ENCODE data around the gene BTBD2.

The BTBD2 gene

DNA sequence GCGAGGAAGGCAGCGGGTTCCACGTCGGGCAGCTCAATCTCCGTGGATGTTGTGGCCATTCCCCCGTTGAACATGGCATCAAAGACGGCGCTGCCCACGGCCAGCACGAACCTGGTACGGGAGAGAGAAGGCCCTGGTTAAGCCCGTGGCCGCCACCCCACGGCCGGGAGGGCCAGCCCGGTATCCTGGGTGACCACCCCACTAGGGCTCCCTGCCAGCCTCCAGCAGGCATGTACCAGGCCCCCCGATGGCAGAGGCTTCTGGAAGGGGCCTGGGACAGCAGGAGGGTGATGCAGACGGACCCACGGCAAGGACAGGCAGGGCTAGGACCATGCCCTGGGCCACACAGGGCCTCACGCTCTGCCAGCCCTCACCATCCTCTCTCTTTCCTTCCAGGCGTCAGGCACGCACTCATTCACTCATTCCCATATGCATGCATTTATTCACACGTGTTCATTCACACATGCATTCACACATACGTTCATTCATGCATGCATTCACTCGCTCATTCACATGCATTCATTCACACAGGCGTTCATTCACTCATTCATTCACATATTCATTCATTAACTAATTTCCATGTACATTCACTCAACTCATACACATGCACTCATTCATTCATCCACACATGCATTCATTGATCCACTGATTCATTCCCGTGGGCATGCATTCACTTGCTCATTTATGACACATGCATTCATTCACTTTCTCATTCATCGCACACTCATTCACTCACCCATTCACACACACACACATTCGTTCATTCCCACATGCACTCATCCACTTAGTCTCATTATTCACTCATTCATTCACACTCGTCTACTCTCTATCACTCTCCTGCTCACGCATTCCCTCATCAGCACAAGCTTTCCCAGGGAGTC lies 17.9 kb downstream of the BTBD2 start:
- TF ChIP-seq GATA3 (IDR thresholded peaks at IDR 0.05; ENCODE audit: low read depth, low read length): no peak
- no peak for TF ChIP-seq GATA2 (IDR thresholded peaks at IDR 0.05; ENCODE audit: low read depth, low read length)

DNA sequence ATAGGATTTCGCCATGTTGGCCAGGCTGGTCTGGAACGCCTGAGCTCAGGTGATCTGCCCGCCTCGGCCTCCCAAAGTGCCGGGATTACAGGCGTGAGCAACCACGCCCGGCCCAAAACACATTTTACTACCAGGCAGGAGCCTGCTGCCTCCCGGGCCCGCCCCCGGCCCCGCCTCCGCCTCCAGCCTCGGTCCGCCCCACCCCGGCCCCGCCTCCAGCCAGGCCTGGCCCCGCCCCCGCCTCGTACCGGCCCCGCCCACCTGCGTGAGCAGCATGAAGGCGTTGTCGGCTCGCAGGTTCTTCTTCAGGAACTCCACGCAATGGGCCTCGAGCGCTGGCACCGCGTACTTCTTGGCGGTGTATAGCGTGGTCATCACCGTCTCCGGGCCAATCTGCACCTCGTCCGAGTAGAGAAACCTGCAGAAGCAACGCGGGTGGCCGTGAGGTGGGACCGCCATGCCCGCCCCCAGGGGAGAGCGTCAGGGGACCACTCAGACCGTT lies 22.7 kb downstream of the BTBD2 start:
- TF ChIP-seq GATA3 (IDR thresholded peaks at IDR 0.05; ENCODE audit: low read depth, low read length): no peak
- TF ChIP-seq GATA2 (IDR thresholded peaks at IDR 0.05; ENCODE audit: low read depth, low read length): no peak

DNA sequence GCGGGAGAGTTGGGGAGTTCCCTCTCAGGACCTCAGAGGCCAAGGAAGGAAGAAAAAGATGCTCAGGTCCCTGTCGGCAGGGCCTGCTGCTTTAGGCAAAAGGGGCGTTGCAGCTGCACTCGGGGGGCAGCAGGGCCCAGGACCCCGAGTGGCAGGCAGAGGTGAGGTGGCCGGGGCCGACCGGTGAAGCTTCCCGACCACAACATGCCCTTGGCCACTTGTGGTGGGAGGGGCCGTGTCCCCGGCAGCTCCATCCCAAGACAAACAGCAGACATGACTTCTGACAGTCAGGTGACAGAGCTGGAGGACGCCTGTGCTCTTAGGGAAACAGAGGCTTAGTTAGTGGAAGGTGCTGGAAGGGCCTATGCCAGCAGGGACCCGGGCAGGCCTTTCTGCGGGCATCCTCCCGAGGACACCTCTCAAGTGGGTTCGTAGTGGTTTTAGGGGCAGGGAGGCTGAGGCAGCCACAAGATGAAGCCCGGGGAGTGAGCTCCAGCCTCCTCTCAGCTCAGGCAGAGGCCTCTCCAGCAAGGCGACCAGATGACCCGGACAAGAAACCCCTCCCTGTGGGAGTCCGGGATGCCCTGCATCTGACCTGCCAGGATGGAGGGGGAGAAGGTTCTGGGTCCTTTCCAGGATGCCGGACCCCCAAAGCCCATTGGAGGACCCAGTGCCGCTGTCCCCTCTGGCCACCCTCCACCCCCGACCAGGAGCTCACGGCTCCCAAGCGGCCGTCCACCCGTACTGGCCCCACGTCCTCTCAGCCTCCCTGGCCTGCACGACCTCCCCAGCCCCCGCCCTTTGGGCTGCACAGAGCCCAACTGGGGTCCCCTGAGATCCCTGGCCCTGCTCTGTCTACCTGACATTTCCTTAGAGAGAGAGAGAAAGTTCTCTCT lies 24.2 kb downstream of the BTBD2 start:
- TF ChIP-seq GATA2 (IDR thresholded peaks at IDR 0.05; ENCODE audit: low read depth, low read length) (no peak), GATA3 (IDR thresholded peaks at IDR 0.05; ENCODE audit: low read depth, low read length) (no peak)

DNA sequence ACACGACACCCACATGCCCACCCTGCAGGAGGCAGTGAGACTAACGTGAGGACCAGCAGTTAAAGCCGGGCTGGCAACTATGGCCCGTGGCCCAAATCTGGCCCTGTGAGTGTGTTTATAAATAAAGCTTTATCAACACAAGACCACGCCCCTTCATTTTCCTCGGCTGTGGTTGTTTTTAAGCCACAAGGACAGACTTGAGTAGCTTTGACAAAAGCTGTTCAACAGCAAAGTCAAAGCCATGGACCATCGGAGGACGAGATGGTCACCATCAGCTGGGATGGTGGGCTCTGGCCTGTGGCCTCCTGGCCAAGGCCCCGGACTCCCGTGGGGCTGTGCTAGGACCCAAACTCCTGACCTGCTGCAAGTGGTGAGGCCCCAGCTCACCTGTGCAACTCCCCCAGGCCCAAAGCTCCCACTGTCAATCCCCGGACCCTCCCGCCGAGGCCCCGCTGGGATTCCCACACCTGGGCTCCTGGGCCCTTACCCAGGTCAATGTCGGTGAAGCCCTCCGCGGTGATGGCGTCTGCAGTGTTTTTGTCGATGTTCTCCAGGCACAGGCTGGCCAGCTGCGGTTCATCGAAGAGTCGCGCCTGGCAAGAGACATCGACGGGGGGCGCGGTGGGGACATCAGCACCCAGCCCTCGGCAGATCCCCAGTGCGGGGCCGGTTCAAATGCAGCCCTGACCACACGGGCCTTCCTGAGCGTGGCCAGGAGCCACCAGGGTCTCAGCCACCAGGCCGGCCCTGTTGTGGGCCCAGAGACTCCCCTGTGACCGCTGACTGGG lies 25.1 kb downstream of the BTBD2 start:
- no peak for TF ChIP-seq GATA3 (IDR thresholded peaks at IDR 0.05; ENCODE audit: low read depth, low read length)
- TF ChIP-seq GATA2 (IDR thresholded peaks at IDR 0.05; ENCODE audit: low read depth, low read length): no peak

DNA sequence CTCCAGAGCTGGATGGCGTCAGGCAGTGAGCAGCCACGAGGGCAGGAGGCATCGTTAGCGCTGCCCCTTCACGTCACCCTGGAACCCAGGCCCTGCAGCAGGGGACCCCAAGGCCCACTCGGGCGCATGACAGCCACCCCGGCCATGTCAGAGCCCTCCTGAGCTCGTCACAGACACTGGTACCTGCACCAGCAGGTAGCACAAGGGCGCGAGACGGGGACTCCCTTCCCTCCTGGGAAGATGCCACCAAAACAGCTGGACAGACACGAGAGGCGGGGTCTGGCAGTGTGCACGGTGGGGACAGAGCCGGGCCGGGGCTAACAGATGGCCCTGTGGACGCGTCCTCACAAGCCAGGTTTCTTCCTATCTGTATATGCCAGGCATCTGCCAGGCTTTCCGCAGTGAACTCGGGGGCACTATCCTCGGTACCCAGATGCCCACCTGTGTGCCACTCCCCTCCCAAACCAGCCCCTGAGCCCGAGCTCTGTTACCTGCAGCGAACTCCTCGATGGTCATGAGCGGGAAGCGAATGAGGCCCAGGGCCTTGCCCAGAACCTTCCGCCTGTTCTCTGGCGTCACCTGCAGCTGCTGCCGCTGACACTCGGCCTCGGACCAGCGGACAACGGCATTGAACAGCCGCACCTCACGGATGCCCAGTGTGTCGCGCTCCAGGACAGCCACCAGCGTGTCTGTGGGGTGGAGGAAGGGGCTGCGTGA lies 25.8 kb downstream of the BTBD2 start:
- TF ChIP-seq GATA2 (IDR thresholded peaks at IDR 0.05; ENCODE audit: low read depth, low read length): no peak
- TF ChIP-seq GATA3 (IDR thresholded peaks at IDR 0.05; ENCODE audit: low read depth, low read length): no peak

DNA sequence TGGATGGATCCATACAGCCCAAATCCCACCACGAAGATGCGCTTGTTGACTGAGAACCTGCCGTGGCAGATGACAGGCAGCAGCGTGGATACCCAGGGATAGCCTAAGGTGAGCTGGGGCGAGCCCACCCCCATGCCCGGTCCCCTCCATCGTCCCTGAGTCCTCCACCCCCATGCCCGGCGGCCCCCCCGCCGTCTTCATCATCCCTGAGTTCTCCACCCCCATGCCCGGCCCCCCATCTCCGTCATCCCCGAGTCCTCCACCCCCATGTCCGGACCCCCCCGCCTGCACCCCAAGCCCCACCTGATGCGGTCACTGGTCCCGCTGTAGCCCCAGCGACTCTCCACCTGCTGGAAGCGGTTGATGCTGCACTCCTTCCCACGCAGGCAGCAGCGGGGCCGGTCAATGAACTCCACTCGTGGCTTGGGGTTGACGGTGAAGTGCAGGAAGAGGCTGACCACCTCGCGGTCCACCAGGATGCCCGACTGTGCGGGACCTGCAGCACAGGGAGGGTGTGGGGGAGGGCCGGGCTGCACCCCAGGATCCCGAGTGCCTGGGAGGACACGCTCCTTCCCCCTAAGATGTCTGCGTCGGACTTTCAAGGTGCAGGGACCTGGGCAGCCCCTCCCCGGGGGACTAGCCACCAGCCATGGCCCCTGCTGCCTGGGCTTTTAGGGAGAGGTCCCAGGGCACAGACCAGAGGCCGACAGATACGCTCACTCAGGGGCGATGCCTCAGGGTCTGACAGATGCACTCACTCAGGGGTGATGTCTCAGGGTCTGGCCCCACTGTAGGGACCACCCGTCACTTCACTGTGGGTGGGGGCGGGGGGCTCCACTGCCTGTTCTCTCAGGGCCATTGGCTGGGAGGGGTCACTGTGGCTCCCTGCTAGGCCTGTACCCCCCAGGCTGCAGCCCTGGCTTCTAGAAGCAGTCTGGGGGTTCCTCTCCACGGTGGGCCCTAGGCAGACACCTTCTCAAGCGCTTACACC lies 28.0 kb downstream of the BTBD2 start:
- TF ChIP-seq GATA3 (IDR thresholded peaks at IDR 0.05; ENCODE audit: low read depth, low read length): no peak
- no peak for TF ChIP-seq GATA2 (IDR thresholded peaks at IDR 0.05; ENCODE audit: low read depth, low read length)

DNA sequence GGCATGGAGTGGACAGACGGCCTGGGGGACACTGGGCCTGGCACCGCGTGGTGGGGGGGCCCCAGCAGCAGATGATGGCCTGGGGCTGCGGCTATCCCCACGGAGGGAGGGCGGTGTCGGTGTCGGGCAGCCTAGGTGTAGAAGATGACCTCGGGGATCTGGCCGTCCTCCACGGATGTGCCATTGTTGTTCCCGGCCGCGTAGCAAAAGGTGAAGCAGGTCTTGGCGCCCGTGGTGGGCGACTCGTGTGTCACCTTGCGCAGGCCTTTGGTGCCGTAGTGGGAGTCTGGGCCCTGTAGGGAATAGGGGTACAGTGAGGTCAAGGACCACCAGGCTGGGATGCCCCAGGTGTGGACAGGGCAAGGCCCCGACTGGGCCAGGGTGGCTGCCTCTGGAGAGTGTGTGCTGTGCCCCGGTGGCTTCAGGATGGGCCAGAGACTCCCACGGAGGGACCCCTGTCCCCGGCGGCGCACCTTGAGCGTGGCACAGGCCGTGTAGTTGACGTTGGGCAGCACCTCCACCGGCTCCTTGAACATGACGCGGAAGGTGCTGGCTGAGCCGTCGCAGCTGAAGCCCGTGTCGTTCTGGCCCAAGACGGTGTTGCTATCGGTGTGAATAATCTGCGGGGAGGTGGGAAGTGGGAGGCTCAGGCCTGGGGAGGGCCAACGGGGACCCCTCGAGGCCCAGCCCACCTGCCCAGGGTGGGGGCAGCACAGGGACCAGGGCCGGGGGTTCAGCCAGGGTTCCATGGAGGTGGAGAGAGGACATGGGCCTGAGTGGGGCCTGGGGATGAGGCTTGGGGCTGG lies 29.0 kb downstream of the BTBD2 start:
- TF ChIP-seq GATA2 (IDR thresholded peaks at IDR 0.05; ENCODE audit: low read depth, low read length): no peak
- TF ChIP-seq GATA3 (IDR thresholded peaks at IDR 0.05; ENCODE audit: low read depth, low read length): no peak

DNA sequence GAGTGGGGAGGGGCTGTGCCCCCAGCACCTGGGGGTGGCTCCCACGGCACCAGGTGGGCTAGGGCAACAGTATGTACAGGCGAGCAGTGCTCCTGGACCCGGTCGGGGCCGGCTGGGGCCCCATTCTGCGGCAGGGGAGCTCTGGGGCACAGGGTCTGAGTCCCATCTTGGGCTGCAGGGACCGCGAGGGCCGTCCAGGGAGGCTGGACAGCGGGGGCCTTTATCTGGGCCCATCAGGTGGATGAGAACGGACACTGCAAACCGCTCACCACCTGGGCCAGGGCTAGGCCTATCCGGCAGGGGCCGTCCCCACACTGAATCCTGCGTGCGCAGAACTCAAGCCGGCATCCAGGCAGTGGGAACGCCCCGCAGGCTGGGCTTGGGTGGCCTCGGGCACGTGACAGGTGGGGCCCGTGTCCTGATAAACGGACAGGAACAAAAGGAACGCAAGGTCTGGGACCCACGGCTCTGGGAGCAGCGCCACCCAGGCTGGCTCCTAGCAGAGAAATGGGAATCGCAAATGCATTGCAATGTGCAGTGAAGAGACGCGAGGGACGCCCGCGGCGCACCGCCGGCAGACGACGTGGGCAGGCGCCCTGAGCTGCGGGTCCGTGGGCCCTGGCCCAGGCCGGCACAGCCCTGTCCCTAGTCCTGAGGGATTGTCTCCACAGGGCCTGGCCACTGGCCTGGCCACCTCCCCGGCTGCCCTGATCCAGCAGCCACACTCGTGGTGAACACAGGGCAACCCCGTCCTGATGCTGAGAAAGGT lies 29.7 kb downstream of the BTBD2 start:
- TF ChIP-seq GATA2 (IDR thresholded peaks at IDR 0.05; ENCODE audit: low read depth, low read length) (no peak), GATA3 (IDR thresholded peaks at IDR 0.05; ENCODE audit: low read depth, low read length) (no peak)

DNA sequence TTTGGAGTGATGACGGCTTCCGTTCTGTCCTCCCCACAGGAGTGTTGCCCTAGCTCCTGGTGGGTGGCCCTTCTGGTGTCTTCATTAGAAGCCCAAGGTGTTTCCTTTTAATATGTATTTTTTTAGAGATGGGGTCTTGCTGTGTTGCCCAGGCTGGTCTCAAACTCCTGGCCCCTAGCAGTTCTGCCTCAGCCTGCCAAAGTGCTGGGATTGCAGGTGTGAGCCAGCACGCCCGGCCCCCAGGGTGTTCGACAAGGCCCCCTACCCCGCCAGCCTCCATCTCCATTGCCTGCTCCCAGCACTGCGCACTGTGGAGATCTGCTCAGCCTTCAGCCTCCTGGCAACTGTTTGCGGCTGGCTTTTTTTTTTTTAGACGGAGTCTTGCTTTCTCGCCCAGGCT lies 31.2 kb downstream of the BTBD2 start:
- TF ChIP-seq GATA2 (IDR thresholded peaks at IDR 0.05; ENCODE audit: low read depth, low read length) (no peak), GATA3 (IDR thresholded peaks at IDR 0.05; ENCODE audit: low read depth, low read length) (no peak)

DNA sequence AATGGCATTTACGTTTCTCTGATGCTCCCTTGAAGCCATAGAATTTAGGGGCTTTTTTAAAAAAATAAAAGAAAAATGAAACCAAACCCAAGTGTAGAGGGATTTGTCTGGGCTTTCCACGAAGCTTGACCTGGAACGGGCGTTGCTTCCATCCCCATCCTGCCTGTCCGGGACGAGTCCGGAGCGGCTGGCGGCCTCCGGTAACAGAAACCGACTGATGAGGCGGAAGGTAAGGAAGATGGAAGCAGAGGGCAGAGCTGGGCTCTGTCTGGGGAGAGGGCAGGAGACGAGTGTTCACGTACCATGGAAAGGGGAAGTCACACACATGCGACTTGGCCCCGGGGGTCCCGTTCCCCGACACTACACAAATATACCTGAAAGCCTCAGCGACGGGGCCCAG lies 34.3 kb downstream of the BTBD2 start:
- TF ChIP-seq GATA2 (IDR thresholded peaks at IDR 0.05; ENCODE audit: low read depth, low read length) (no peak), GATA3 (IDR thresholded peaks at IDR 0.05; ENCODE audit: low read depth, low read length) (no peak)

DNA sequence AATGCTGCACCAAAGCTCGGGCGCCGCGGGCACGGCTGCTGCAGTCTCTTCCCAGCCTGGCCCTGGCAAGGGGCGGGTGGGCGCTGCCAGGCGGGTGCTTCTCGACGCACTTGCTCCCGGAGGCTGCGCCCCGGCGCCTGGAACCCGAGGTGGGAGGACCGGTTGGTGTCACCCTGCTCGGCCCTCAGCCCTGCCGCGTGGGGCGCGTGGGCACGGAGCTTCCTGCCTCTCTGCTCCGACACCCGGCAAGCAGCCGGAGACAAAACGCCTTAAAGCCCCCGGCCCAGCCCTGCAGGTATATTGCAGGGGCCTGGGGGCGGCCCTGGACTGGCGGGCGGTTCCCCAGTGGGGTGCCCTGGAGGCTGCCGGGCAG lies 34.7 kb downstream of the BTBD2 start:
- TF ChIP-seq GATA2 (IDR thresholded peaks at IDR 0.05; ENCODE audit: low read depth, low read length) (no peak), GATA3 (IDR thresholded peaks at IDR 0.05; ENCODE audit: low read depth, low read length) (no peak)

Measured in SH-SY5Y (cell line).